Epithelial cell of proximal tubule (primary cell): Measurements from ENCODE around the gene EXOG. TPM values are rescaled to one million over a fixed set of nuclear protein-coding genes. Genes with fewer than 3 reads are reported as not detected.

Source experiments
- DNase-seq: peaks from one replicate; pipeline ENCODE4 v3.0.0-alpha.2; 2011; ENCODE audit warnings: low read depth
- H3K4me3 ChIP-seq: 2 replicates; pipeline ENCODE4 v1.5.1; 2011; ENCODE audit warnings: low read depth, mild to moderate bottlenecking, low read length
- total RNA-seq: library from RNA; depleted of rRNA; stranded (reverse); fragments of >200 nt; gene quantifications from 2 replicates; pipeline ENCODE4 v1.2.3, GENCODE V29; 2015
- TF ChIP-seq, protein P1 (sequence below): conservative IDR thresholded peaks from 2 replicates; pipeline ENCODE4 v1.5.1; 2012; ENCODE audit warnings: low read depth, mild to moderate bottlenecking, low read length

EXOG gene
- total RNA-seq, 1 donor from 2014 or later: 1.8 TPM

DNA sequence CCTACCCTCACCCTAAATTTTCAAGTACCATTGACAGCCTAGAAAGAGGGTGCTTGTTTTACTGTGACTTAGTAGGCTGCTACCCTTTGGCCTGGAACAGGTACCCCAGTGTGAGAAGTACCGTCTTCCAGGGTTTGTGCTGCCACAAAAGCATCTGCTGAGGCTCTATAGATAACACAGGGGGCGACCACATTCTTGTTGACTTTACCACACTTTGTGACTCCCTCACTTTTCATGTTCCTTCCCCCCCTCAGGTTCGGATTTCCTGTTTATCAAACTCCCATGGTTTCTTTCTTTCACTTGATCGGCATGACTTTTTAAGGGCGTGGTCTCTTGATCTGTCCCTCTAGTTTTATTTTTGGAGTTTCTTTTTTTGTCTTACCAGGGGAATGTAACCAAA, 23.5 kb downstream of the EXOG start:
- H3K4me3 ChIP-seq: no peak overlapping the region
- TF ChIP-seq, protein P1, sequence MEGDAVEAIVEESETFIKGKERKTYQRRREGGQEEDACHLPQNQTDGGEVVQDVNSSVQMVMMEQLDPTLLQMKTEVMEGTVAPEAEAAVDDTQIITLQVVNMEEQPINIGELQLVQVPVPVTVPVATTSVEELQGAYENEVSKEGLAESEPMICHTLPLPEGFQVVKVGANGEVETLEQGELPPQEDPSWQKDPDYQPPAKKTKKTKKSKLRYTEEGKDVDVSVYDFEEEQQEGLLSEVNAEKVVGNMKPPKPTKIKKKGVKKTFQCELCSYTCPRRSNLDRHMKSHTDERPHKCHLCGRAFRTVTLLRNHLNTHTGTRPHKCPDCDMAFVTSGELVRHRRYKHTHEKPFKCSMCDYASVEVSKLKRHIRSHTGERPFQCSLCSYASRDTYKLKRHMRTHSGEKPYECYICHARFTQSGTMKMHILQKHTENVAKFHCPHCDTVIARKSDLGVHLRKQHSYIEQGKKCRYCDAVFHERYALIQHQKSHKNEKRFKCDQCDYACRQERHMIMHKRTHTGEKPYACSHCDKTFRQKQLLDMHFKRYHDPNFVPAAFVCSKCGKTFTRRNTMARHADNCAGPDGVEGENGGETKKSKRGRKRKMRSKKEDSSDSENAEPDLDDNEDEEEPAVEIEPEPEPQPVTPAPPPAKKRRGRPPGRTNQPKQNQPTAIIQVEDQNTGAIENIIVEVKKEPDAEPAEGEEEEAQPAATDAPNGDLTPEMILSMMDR: no peak
- DNase-seq: no peak

DNA sequence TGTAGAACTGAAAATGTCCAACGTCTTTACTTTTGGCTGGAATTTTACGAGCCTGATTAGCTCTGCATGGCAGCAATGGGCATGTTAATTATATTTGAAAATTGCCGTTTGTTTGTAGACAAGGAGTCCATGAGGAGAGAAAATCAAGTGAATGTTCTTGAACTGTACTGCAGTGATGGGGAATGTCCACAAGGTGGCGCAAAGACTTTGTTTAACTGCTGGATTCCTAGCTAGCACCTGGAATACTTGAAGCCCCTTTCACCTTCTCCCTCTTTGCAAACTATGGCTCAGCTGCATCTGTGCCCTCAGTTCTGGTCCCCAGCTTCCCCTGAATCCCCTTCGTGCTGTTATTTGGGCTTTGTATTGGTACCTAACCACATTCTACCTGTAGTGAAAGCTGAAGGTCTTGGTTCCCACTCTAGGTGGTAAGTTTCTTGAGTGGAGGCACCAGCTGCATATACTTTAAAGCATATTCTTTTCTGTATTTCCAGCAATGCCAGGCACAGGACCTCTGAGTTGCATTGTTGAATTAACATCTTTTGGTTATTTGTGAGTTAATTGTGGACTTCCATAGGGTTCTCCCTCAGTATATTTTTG, 25.3 kb downstream of the EXOG start:
- no peak overlapping the region for H3K4me3 ChIP-seq
- TF ChIP-seq, protein P1: peak; percentile 90
- DNase-seq: peak; percentile 23

DNA sequence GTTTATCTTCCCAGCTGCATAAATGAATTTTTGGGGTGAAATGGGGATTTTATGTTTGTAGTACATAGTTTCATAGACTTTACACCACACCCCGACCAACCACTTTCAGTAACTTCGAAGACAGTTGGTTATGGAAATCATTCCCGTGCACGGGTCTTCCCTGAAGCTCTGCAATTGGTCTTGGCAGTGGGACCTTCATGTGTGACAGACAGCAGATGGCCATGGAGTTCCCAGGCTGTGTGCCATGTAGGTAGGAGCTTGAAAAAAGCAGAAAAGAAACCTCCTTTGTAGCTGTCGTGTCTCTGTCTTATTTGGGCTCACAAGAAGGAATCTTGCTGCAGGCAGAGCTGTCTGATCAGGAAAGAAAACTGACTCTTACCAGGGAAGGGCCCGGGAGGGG, 25.9 kb downstream of the EXOG start:
- TF ChIP-seq, protein P1: no peak
- H3K4me3 ChIP-seq: no peak overlapping the region
- DNase-seq: no peak

DNA sequence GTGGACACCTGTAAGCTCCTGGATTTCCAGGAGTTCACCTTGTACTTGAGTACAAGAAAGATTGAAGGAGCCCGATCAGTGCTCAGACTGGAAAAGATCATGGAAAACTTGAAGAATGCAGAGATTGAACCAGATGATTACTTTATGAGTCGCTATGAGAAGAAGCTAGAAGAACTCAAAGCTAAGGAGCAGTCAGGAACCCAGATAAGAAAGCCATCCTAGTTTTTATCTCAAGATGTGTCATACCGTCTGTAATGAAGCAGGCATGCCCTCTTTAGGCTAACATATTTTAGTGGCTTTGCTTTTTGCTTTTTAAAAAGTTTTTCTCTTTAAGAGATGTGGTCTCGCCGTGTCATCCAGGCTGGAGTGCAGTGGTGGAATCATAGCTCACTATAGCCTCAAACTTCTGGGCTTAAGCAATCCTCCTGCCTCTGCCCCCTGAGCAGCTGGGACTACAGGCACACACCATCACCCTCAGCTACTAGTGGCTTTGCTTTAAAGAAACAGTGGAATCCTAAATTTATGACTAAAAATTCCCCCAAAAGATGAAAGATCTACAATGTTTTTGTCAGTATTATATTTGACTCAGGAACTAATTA, 28.1 kb downstream of the EXOG start:
- TF ChIP-seq, protein P1: no peak
- H3K4me3 ChIP-seq: no peak overlapping the region
- no peak for DNase-seq

DNA sequence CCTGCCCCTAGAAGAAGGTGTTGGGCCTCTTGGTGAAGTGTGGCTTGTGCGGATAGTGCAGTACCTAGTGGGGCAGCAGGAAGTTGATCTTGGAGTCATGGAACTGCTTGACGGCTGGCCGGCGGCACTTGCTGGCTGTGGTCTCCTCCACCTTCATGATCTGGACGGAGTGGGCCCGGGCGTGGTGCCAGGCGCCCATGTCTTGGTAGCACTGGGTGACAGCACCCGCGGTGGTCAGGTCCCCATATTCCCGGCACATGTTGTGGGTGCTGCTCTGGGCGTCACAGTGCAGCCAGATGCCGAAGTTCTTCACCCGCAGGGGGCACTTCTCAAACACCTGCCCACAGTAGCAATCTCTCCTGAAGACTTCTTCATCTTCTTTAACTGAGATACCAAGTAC, 30.7 kb downstream of the EXOG start:
- TF ChIP-seq, protein P1: no peak

DNA sequence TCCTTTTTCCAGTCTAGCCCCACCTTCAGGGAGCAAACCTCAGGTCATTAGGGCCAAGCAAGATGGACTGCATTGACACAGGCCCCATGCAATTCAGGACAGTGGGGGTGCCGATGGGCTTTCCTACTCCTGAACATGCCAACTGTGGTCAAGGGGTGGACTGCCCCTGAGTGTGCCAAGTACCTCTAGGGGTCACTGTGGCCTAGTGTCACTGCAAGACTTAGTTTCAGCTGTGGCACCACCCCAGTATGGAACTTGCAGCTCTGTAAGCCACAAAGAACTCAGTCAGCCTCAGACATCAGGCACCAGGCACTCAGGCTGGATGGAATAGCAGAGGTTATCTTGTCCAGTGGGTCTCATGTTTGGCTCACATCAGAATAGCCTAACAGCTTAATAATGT, 32.3 kb downstream of the EXOG start:
- DNase-seq: no peak
- H3K4me3 ChIP-seq: no peak overlapping the region
- TF ChIP-seq, protein P1: no peak

More for the DNA sequence above, 30.7 kb downstream of the EXOG start:
- DNase-seq: no peak
- no peak overlapping the region for H3K4me3 ChIP-seq

DNA sequence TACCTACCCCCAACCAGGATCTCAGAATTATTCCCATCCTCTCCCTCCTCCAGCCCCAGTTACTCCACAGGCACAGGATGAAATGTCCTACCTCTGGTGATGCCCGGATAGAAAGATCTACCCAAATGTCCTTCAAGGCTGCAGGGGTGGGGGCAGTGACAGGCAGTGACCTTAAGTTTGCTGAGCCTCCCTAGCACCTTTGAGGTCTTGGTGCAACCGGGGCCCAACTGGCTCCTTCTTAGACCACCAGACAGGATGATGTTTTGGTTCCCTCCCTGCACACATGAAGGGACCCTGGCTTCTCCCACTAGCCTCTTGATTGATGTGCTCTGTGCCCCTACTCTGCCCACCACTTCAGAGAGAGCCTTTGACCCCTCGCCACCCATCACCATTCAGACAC, 36.4 kb downstream of the EXOG start:
- TF ChIP-seq, protein P1: no peak
- DNase-seq: no peak
- no peak overlapping the region for H3K4me3 ChIP-seq
